Measurements from ENCODE around the gene BBOX1. TPM values are rescaled to one million over a fixed set of nuclear protein-coding genes. Genes with fewer than 3 reads are reported as not detected.

The BBOX1 gene
- polyA plus RNA-seq, 1 experiment, result not detected

DNA sequence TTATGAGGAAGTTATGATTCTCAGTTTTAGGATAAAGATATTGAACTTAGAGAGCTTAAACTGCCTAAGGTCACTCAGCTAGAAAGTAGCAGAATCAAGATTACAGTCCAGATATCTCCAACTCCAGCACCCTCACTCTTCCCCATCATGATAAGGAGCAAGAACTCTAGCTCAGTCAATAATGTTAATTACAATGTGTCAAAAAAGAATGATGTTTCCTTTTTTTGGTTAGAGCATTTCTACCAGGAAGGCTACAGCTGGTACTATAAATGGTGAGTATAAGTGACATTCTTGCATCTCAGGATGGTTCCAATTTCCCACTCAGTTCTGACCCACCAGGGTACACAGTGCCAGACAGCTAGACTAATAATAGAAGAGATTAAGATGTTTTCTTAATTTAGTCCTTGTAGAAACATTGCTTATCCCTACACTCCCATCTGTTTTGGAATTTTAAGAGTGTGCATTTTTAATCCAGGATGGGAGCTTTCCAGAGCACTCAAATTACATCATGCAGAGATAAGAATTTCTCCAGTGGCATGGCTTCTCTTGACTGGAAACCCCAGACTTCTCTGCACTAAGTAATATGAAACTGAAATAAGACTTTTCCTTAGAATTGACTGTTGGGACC lies 21.6 kb upstream of the BBOX1 start:
- TF ChIP-seq, protein P1, sequence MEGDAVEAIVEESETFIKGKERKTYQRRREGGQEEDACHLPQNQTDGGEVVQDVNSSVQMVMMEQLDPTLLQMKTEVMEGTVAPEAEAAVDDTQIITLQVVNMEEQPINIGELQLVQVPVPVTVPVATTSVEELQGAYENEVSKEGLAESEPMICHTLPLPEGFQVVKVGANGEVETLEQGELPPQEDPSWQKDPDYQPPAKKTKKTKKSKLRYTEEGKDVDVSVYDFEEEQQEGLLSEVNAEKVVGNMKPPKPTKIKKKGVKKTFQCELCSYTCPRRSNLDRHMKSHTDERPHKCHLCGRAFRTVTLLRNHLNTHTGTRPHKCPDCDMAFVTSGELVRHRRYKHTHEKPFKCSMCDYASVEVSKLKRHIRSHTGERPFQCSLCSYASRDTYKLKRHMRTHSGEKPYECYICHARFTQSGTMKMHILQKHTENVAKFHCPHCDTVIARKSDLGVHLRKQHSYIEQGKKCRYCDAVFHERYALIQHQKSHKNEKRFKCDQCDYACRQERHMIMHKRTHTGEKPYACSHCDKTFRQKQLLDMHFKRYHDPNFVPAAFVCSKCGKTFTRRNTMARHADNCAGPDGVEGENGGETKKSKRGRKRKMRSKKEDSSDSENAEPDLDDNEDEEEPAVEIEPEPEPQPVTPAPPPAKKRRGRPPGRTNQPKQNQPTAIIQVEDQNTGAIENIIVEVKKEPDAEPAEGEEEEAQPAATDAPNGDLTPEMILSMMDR (IDR thresholded peaks at IDR 0.05; ENCODE audit: insufficient read depth, low read depth, low read length), result no peak
- CTCF ChIA-PET, result interaction anchor here (0.6 kb wide), 1 partner anchor 467 kb away, joined by 3 read pairs; no protein-coding TSS in a partner anchor
- DNase-seq (ENCODE audit: low read depth), result no peak
- POLR2A ChIA-PET, result no interaction called here
- no peaks in the 10 kb centered on the region for H3K27me3 ChIP-seq (ENCODE audit: control insufficient read depth, insufficient read depth, low read length)
- H3K36me3 ChIP-seq (ENCODE audit: control insufficient read depth, insufficient read depth, low read length), result no peaks in the 10 kb centered on the region
- H3K4me3 ChIP-seq (ENCODE audit: low read depth, low read length), result no peak overlapping the region

DNA sequence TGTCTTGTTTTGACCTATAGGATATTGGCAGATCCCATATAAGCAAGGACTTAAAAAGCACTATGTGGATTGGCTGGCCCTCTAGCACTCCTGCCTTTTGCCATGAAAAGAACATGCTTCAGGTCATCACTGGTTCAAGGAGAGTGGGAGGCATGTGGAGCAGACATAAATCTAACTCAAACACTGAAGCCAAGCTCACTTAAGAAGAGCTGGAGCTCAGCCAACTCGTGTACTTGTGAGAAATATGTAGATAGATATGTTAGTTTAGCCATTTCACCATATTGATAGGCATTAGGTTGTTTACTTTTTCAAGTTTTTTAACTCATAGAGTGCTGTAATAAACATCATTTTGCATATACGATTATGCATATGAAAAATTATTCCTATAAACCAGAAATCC lies 19.9 kb upstream of the BBOX1 start:
- ChIA-PET CTCF (no interaction called here), POLR2A (no interaction called here)
- TF ChIP-seq, protein P1 (IDR thresholded peaks at IDR 0.05; ENCODE audit: insufficient read depth, low read depth, low read length), result no peak
- Histone ChIP-seq H3K4me3 (ENCODE audit: low read depth, low read length) (no peak overlapping the region), H3K36me3 (ENCODE audit: control insufficient read depth, insufficient read depth, low read length) (no peaks in the 10 kb centered on the region), H3K27me3 (ENCODE audit: control insufficient read depth, insufficient read depth, low read length) (0 out of 2 replicates have a peak, but pooled peaks cover 1% of the 10 kb centered on the region)
- no peak for DNase-seq (ENCODE audit: low read depth)

DNA sequence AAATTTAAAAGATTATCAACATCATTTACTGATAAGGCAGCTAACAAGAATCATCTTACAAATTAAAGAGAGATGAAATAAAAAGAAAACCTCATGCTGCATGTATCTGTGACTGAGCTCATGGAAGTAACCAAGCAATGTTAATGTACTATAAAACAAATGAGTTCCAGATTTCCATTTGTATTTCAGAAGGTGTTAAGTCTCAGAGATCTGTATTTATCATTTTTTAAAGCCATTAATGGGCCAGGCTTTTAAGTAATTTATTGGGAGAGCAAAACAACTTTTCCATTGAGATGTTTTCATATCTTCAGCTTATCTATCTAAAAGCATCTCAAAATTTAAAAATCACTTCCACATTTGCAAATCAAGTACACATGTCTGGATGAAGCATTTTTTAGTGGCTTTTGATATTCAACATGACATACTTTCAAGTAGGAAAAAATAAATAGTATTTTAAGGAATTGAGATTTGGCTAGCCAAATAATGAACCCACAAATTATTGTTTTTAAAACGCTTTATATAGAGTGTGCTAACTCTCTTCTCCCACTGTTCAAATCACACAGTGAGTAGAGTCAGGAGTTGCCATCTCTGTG lies 17.9 kb upstream of the BBOX1 start:
- ChIA-PET CTCF (interaction anchor here (0.9 kb wide), 1 partner anchor 29 kb away, joined by 3 read pairs; the partner anchor contains the start of gene FIBIN), POLR2A (no interaction called here)
- H3K27me3 ChIP-seq (ENCODE audit: control insufficient read depth, insufficient read depth, low read length), result 0 out of 2 replicates have a peak, but pooled peaks cover 1% of the 10 kb centered on the region
- TF ChIP-seq, protein P1 (IDR thresholded peaks at IDR 0.05; ENCODE audit: insufficient read depth, low read depth, low read length), result no peak
- peak; percentile 37 for DNase-seq (ENCODE audit: low read depth)
- no peak overlapping the region for H3K4me3 ChIP-seq (ENCODE audit: low read depth, low read length)
- no peaks in the 10 kb centered on the region for H3K36me3 ChIP-seq (ENCODE audit: control insufficient read depth, insufficient read depth, low read length)

DNA sequence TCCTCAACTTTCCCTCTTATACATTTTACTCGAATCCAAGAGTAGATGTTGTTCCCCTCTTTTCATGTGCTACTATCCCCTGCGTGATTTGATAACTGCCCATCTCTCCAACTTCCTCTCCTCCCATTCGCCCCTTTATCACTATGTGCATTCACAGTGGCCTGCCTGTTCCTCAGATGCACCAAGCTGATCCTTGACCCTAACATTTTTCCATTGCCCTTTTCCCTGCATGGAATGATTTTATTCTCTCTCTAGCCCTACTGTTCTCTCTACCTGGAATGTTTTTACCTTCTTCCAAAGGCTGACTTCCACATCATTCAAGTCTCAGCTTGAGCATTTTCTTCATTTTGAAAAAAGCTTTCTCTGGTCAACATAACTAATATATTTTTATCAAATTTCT lies 15.8 kb upstream of the BBOX1 start:
- CTCF ChIA-PET, result no interaction called here
- no peaks in the 10 kb centered on the region for H3K36me3 ChIP-seq (ENCODE audit: control insufficient read depth, insufficient read depth, low read length)
- TF ChIP-seq, protein P1 (IDR thresholded peaks at IDR 0.05; ENCODE audit: insufficient read depth, low read depth, low read length), result no peak
- H3K4me3 ChIP-seq (ENCODE audit: low read depth, low read length), result no peak overlapping the region
- DNase-seq (ENCODE audit: low read depth), result no peak
- POLR2A ChIA-PET, result no interaction called here
- 0 out of 2 replicates have a peak, but pooled peaks cover 1% of the 10 kb centered on the region for H3K27me3 ChIP-seq (ENCODE audit: control insufficient read depth, insufficient read depth, low read length)

DNA sequence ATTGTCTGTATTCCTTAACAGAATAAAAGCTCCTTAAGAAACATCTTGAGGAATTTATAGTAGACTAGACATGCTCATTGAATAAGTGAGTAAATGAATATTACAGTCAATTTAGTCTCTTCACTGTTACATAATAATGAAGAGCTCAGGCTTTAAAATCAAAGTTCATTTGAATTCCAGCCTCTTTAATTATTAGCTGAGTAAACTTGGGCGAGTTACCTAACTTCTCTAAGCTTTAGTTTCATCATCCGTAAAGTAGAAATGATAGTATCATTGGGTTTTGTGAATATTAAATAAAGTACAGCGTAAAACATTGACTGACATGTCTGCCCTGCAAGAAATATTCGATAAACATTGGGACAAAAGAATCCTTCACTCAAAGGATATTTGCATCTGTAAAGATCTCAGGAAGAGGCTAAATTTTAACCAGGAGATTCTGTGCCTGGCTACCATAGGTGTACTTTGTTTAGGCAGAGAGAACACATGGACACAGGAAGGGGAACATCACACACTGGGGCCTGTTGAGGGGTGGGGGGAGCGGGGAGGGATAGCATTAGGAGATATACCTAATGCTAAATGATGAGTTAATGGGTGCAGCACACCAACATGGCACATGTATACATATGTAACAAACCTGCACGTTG lies 15.2 kb upstream of the BBOX1 start:
- ChIA-PET POLR2A (no interaction called here), CTCF (no interaction called here)
- 0 out of 2 replicates have a peak, but pooled peaks cover 1% of the 10 kb centered on the region for H3K27me3 ChIP-seq (ENCODE audit: control insufficient read depth, insufficient read depth, low read length)
- TF ChIP-seq, protein P1 (IDR thresholded peaks at IDR 0.05; ENCODE audit: insufficient read depth, low read depth, low read length), result no peak
- DNase-seq (ENCODE audit: low read depth), result no peak
- no peaks in the 10 kb centered on the region for H3K36me3 ChIP-seq (ENCODE audit: control insufficient read depth, insufficient read depth, low read length)
- H3K4me3 ChIP-seq (ENCODE audit: low read depth, low read length), result no peak overlapping the region
